DOHH2 (cell line): ENCODE data around the gene MAP2K7.

Experiments
- H3F3A ChIP-seq: fragments of 200-600 bp; sonication (generic), shearing (Covaris generic); 2 replicates; pipeline ENCODE4 v1.6.0; 2016; ENCODE audit warnings: antibody characterized with exemption, mild to moderate bottlenecking; ENCODE audit not compliant: control insufficient read depth, insufficient read depth
- H3K27ac ChIP-seq: fragments of 200-600 bp; sonication (generic); 2 replicates; pipeline ENCODE4 v1.5.1; 2014; ENCODE audit warnings: low read depth, mild to moderate bottlenecking, low read length, moderate library complexity
- H3K27me3 ChIP-seq: fragments of 200-600 bp; sonication (generic); 2 replicates; pipeline ENCODE4 v1.6.1; 2014; ENCODE audit warnings: mild to moderate bottlenecking, low read length, mixed read lengths; ENCODE audit not compliant: control insufficient read depth
- H3K36me3 ChIP-seq: fragments of 200-600 bp; sonication (generic); 2 replicates; pipeline ENCODE4 v1.6.1; 2014; ENCODE audit warnings: mild to moderate bottlenecking, low read length, moderate library complexity, mixed read lengths; ENCODE audit not compliant: control insufficient read depth
- H3K4me1 ChIP-seq: fragments of 200-600 bp; sonication (generic); 2 replicates; pipeline ENCODE4 v1.6.1; 2014; ENCODE audit warnings: mild to moderate bottlenecking, low read length, mixed read lengths; ENCODE audit not compliant: control insufficient read depth
- H3K4me2 ChIP-seq: fragments of 200-600 bp; sonication (generic); 2 replicates; pipeline ENCODE4 v1.6.0; 2014; ENCODE audit warnings: mild to moderate bottlenecking, low read length, moderate library complexity
- H3K4me3 ChIP-seq: fragments of 200-600 bp; sonication (generic); 2 replicates; pipeline ENCODE4 v1.5.1; 2014; ENCODE audit warnings: mild to moderate bottlenecking, low read length, mixed read lengths
- H3K79me2 ChIP-seq: fragments of 200-600 bp; sonication (generic); 2 replicates; pipeline ENCODE4 v1.6.1; 2014; ENCODE audit warnings: mild to moderate bottlenecking, low read length, mixed read lengths; ENCODE audit not compliant: control insufficient read depth
- H3K9me2 ChIP-seq: fragments of 200-600 bp; sonication (generic); replicated peaks from 2 replicates; pipeline ENCODE4 v1.6.1; 2014; ENCODE audit warnings: mild to moderate bottlenecking, low read length, mixed read lengths; ENCODE audit not compliant: control insufficient read depth
- H3K9me3 ChIP-seq: fragments of 200-600 bp; sonication (generic); 2 replicates; pipeline ENCODE4 v1.6.1; 2014; ENCODE audit warnings: antibody characterized with exemption, low read length, mixed read lengths; ENCODE audit not compliant: control insufficient read depth, insufficient read depth
- H4K20me1 ChIP-seq: fragments of 200-600 bp; sonication (generic); 2 replicates; pipeline ENCODE4 v1.6.0; 2014; ENCODE audit warnings: low read depth, mild to moderate bottlenecking, antibody characterized with exemption, low read length, moderate library complexity; ENCODE audit not compliant: control insufficient read depth, insufficient read depth
- CTCF ChIP-seq: fragments of 200-600 bp; sonication (generic); IDR thresholded peaks from one replicate; pipeline ENCODE4 v1.5.1; 2014; ENCODE audit warnings: antibody characterized with exemption, mild to moderate bottlenecking, low read depth, low read length; ENCODE audit not compliant: poor library complexity, severe bottlenecking
- EZH2phosphoT487 ChIP-seq: fragments of 200-600 bp; sonication (generic); IDR thresholded peaks from 2 replicates; pipeline ENCODE4 v1.6.1; 2017; ENCODE audit warnings: borderline replicate concordance, mild to moderate bottlenecking, antibody characterized with exemption, low read length, moderate library complexity, mixed read lengths

Gene MAP2K7

GRCh38 chr19:7921967-7922835 is 18.5 kb downstream of the MAP2K7 start:
- Histone ChIP-seq H3K4me3 (no peak overlapping the region), H4K20me1 (peaks cover 10% of the 10 kb centered on the region; the same call in 1 of the 2 replicates), H3K4me2 (no peak overlapping the region), H3K27ac (no peak overlapping the region), H3K27me3 (peaks cover 20% of the 10 kb centered on the region), H3K4me1 (peaks cover 41% of the 10 kb centered on the region), H3K9me2 (no peaks in the 10 kb centered on the region), H3K9me3 (no peaks in the 10 kb centered on the region), H3K79me2 (no peaks in the 10 kb centered on the region), H3K36me3 (peaks cover 7% of the 10 kb centered on the region), H3F3A (peaks cover 8% of the 10 kb centered on the region; the same call in 1 of the 2 replicates)
- TF ChIP-seq EZH2phosphoT487 (no peak), CTCF (no peak)

DNA sequence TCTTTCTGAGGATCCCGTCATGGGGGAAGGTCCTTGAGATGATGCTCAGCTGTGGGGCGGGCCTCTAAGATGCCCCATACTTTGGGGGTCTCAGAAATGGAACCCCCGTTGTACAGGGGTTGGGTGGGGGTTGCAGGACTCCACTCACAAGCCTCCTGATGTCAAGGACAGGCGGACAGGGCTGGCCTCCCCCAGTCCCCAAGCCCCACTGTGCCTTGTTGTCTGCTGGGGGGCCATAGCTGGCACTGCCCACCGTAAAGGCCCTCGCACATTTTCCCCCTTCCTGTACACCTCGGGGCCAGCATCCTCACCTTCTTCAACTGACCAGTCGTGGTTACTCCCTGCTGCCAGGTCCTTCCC is 19.1 kb downstream of the MAP2K7 start:
- Histone ChIP-seq H3F3A (peaks cover 8% of the 10 kb centered on the region; the same call in 1 of the 2 replicates), H3K9me2 (no peaks in the 10 kb centered on the region), H3K4me3 (no peak overlapping the region), H3K4me2 (no peak overlapping the region), H3K79me2 (no peaks in the 10 kb centered on the region), H3K27me3 (peaks cover 13% of the 10 kb centered on the region), H3K9me3 (no peaks in the 10 kb centered on the region), H3K4me1 (peaks cover 35% of the 10 kb centered on the region), H3K36me3 (peaks cover 8% of the 10 kb centered on the region), H4K20me1 (peaks cover 10% of the 10 kb centered on the region; the same call in 1 of the 2 replicates), H3K27ac (no peak overlapping the region)
- TF ChIP-seq CTCF: no peak
- TF ChIP-seq EZH2phosphoT487: no peak

GRCh38 chr19:7923295-7924191 is 19.9 kb downstream of the MAP2K7 start:
- Histone ChIP-seq H3K4me3 (no peak overlapping the region), H3K9me3 (no peaks in the 10 kb centered on the region), H3K79me2 (no peaks in the 10 kb centered on the region), H3K4me1 (peaks cover 33% of the 10 kb centered on the region), H3K27me3 (peaks cover 6% of the 10 kb centered on the region), H3K36me3 (peaks cover 10% of the 10 kb centered on the region), H3K9me2 (no peaks in the 10 kb centered on the region), H3F3A (peaks cover 9% of the 10 kb centered on the region; the same call in 1 of the 2 replicates), H3K27ac (no peak overlapping the region), H3K4me2 (no peak overlapping the region), H4K20me1 (peaks cover 10% of the 10 kb centered on the region; the same call in 1 of the 2 replicates)
- TF ChIP-seq CTCF (no peak), EZH2phosphoT487 (no peak)
